KMS-11 (cell line): ENCODE data around the gene PHACTR1.

Experiments used
- H2AFZ ChIP-seq: fragments of 200-600 bp; sonication (generic); 2 replicates; pipeline ENCODE4 v1.6.1; 2016; ENCODE audit warnings: antibody characterized with exemption, mixed run types, low read depth
- H3K27ac ChIP-seq: fragments of 200-600 bp; sonication (generic); 2 replicates; pipeline ENCODE4 v1.6.1; 2016; ENCODE audit warnings: mild to moderate bottlenecking, mixed run types
- H3K27me3 ChIP-seq: fragments of 200-600 bp; sonication (generic); 2 replicates; pipeline ENCODE4 v1.6.1; 2017; ENCODE audit warnings: mild to moderate bottlenecking, low read depth, mixed run types, moderate library complexity; ENCODE audit not compliant: insufficient read depth
- H3K36me3 ChIP-seq: fragments of 200-600 bp; sonication (generic); 2 replicates; pipeline ENCODE4 v1.6.1; 2017; ENCODE audit warnings: mild to moderate bottlenecking, mixed run types; ENCODE audit not compliant: insufficient read depth
- H3K4me1 ChIP-seq: fragments of 200-600 bp; sonication (generic); 2 replicates; pipeline ENCODE4 v1.6.1; 2016; ENCODE audit warnings: mild to moderate bottlenecking, low read depth, mixed run types; ENCODE audit not compliant: poor library complexity, severe bottlenecking
- H3K4me2 ChIP-seq: fragments of 200-600 bp; sonication (generic); 2 replicates; pipeline ENCODE4 v1.7.0; 2016; ENCODE audit warnings: mild to moderate bottlenecking, mixed run types
- H3K4me3 ChIP-seq: fragments of 200-600 bp; sonication (generic); IDR thresholded peaks from 2 replicates; pipeline ENCODE4 v1.6.1; 2017; ENCODE audit warnings: low read depth, low read length, mixed read lengths; ENCODE audit not compliant: insufficient read depth
- H3K79me2 ChIP-seq: fragments of 200-600 bp; sonication (generic); 2 replicates; pipeline ENCODE4 v1.6.1; 2016; ENCODE audit warnings: low read depth, mixed run types; ENCODE audit not compliant: insufficient read depth
- H3K9ac ChIP-seq: fragments of 200-600 bp; sonication (generic); 2 replicates; pipeline ENCODE4 v1.6.1; 2016; ENCODE audit warnings: mild to moderate bottlenecking, mixed run types
- H4K20me1 ChIP-seq: fragments of 200-600 bp; sonication (generic); 2 replicates; pipeline ENCODE4 v1.6.1; 2016; ENCODE audit warnings: mild to moderate bottlenecking, mixed run types; ENCODE audit not compliant: insufficient read depth
- CTCF ChIP-seq: fragments of 200-600 bp; sonication (generic); conservative IDR thresholded peaks from 2 replicates; pipeline ENCODE4 v1.6.1; 2017; ENCODE audit warnings: low read depth, mild to moderate bottlenecking, antibody characterized with exemption, low read length, moderate library complexity, mixed read lengths

The PHACTR1 gene

GRCh38 chr6:13239530-13240455 is 523.2 kb downstream of the PHACTR1 start:
- Histone ChIP-seq H4K20me1 (no peaks in the 10 kb centered on the region), H3K79me2 (no peaks in the 10 kb centered on the region), H3K4me2 (no peak overlapping the region), H3K4me3 (no peak overlapping the region), H3K4me1 (no peaks in the 10 kb centered on the region), H3K9ac (no peak overlapping the region), H2AFZ (no peak overlapping the region), H3K27ac (no peak overlapping the region), H3K27me3 (no peaks in the 10 kb centered on the region), H3K36me3 (no peaks in the 10 kb centered on the region)
- no peak for TF ChIP-seq CTCF

GRCh38 chr6:13241364-13241763 is 524.8 kb downstream of the PHACTR1 start:
- TF ChIP-seq CTCF: no peak

GRCh38 chr6:13242178-13242577 is 525.6 kb downstream of the PHACTR1 start:
- H3K4me3 ChIP-seq: no peak overlapping the region
- no peak overlapping the region for H3K27ac ChIP-seq
- H3K79me2 ChIP-seq: no peaks in the 10 kb centered on the region
- no peak overlapping the region for H3K9ac ChIP-seq
- H3K4me1 ChIP-seq: no peaks in the 10 kb centered on the region
- H3K27me3 ChIP-seq: no peaks in the 10 kb centered on the region
- no peaks in the 10 kb centered on the region for H4K20me1 ChIP-seq
- H2AFZ ChIP-seq: no peak overlapping the region
- no peak for TF ChIP-seq CTCF
- H3K4me2 ChIP-seq: no peak overlapping the region
- H3K36me3 ChIP-seq: no peaks in the 10 kb centered on the region

More at GRCh38 chr6:13241364-13241763, 524.8 kb downstream of the PHACTR1 start:
- no peaks in the 10 kb centered on the region for H4K20me1 ChIP-seq
- H3K4me2 ChIP-seq: no peak overlapping the region
- H3K27me3 ChIP-seq: no peaks in the 10 kb centered on the region
- no peaks in the 10 kb centered on the region for H3K79me2 ChIP-seq
- H2AFZ ChIP-seq: no peak overlapping the region
- H3K27ac ChIP-seq: no peak overlapping the region
- no peaks in the 10 kb centered on the region for H3K36me3 ChIP-seq
- H3K4me3 ChIP-seq: no peak overlapping the region
- H3K4me1 ChIP-seq: no peaks in the 10 kb centered on the region
- no peak overlapping the region for H3K9ac ChIP-seq

GRCh38 chr6:13242590-13242989 is 526.0 kb downstream of the PHACTR1 start:
- Histone ChIP-seq H4K20me1 (no peaks in the 10 kb centered on the region), H3K4me2 (no peak overlapping the region), H3K27ac (no peak overlapping the region), H3K79me2 (no peaks in the 10 kb centered on the region), H3K9ac (no peak overlapping the region), H3K4me1 (no peaks in the 10 kb centered on the region), H3K27me3 (no peaks in the 10 kb centered on the region), H2AFZ (no peak overlapping the region), H3K36me3 (no peaks in the 10 kb centered on the region), H3K4me3 (no peak overlapping the region)
- no peak for TF ChIP-seq CTCF
